A549 (cell line): ENCODE results near the gene XIAP. TPM values are rescaled to one million over a fixed set of nuclear protein-coding genes. Genes with fewer than 3 reads are reported as not detected.

Source experiments
- ATAC-seq, 2 experiments: fragments of 200-7000 bp in 1 of 2; fragments of >200 bp in 1 of 2; cut with Nextera tagmentation in 1 of 2; cut with Tn5 transposase in 1 of 2; 3 replicates each; pipeline versions ENCODE4 v1.8.0 to v1.9.1; 2018 to 2020; ENCODE audit warnings: mild to moderate bottlenecking in 1 of 2, moderate library complexity in 1 of 2
- CTCF ChIA-PET: fragments of 300-600 bp; sonication (Branson Sonifier 250); formaldehyde crosslinking; extraction: SDS; loops from one replicate; lab custom pipeline; 2021; ENCODE audit warnings: antibody characterized with exemption, inconsistent platforms; lab: Yijun Ruan, JAX
- POLR2A ChIA-PET: fragments of 350-600 bp; formaldehyde crosslinking; extraction: SDS; loops from one replicate; lab custom pipeline; 2021; ENCODE audit warnings: antibody characterized with exemption, inconsistent platforms; lab: Yijun Ruan, JAX
- DNase-seq, 2 experiments: peaks; one replicate each; pipeline versions ENCODE4 v3.0.0 to v3.0.0-alpha.2; 2011 to 2016; ENCODE audit warnings: low read depth in 1 of 2, low spot score in 1 of 2
- FAIRE-seq: peaks from 2 replicates; lab custom pipeline; 2011; peaks lifted over from hg19 to GRCh38; lab: Jason Lieb, UNC
- H3K27ac ChIP-seq, 2 experiments: fragments of >200 bp; sonication (Bioruptor Twin); formaldehyde crosslinking; 3 replicates each; pipeline ENCODE4 v1.5.1; 2016 to 2017
- H3K4me1 ChIP-seq: fragments of >200 bp; sonication (Bioruptor Twin); formaldehyde crosslinking; 3 replicates; pipeline ENCODE4 v1.6.1; 2016
- H3K4me2 ChIP-seq: fragments of >200 bp; sonication (Bioruptor Twin); formaldehyde crosslinking; 3 replicates; pipeline ENCODE4 v1.6.1; 2016
- H3K4me3 ChIP-seq: fragments of >200 bp; sonication (Bioruptor Twin); formaldehyde crosslinking; 3 replicates; pipeline ENCODE4 v1.5.1; 2016
- H3K9me3 ChIP-seq: fragments of >200 bp; sonication (Bioruptor Twin); formaldehyde crosslinking; 3 replicates; pipeline ENCODE4 v1.6.1; 2016
- CBX2 ChIP-seq: fragments of 200-600 bp; sonication (generic); IDR thresholded peaks from 2 replicates; pipeline ENCODE4 v1.6.1; 2016; ENCODE audit warnings: low read depth, mild to moderate bottlenecking, borderline replicate concordance
- ELK1 ChIP-seq: fragments of 150-350 bp; IDR thresholded peaks from 2 replicates; pipeline ENCODE4 v1.6.1; 2014; ENCODE audit warnings: low read depth, mild to moderate bottlenecking, low read length
- FOSL2 ChIP-seq, 2 experiments: fragments of 450-650 bp in 1 of 2; fragments of >200 bp in 1 of 2; sonication (Bioruptor Twin) in 1 of 2; formaldehyde crosslinking; IDR thresholded peaks; 2 replicates each; pipeline versions ENCODE4 v1.5.0 to v1.6.1; 2016 to 2020; ENCODE audit warnings: mild to moderate bottlenecking in 1 of 2, moderate library complexity in 1 of 2
- JUN ChIP-seq, 2 experiments: fragments of >200 bp; sonication (Bioruptor Twin); formaldehyde crosslinking; IDR thresholded peaks; 2 replicates in 1 of 2; 3 replicates in 1 of 2; pipeline ENCODE4 v1.6.1; 2016 to 2017
- MAFK ChIP-seq: fragments of 450-650 bp; IDR thresholded peaks from 2 replicates; pipeline ENCODE4 v1.6.1; 2014; ENCODE audit not compliant: partially characterized antibody
- MAX ChIP-seq: IDR thresholded peaks from 2 replicates; pipeline ENCODE4 v1.6.1; 2012
- MYC ChIP-seq: IDR thresholded peaks from 2 replicates; pipeline ENCODE4 v1.6.1; 2012; ENCODE audit warnings: mild to moderate bottlenecking, inconsistent platforms, low read length, improper control_type of control experiment, borderline replicate concordance
- PHF8 ChIP-seq: fragments of 200-600 bp; sonication (generic); IDR thresholded peaks from 2 replicates; pipeline ENCODE4 v1.6.1; 2016; ENCODE audit warnings: low read depth, mild to moderate bottlenecking, antibody characterized with exemption, moderate library complexity, borderline replicate concordance
- POLR2AphosphoS2 ChIP-seq: conservative IDR thresholded peaks from 2 replicates; pipeline ENCODE4 v1.6.1; 2012; ENCODE audit warnings: low read length, improper control_type of control experiment, inconsistent platforms
- TP53 ChIP-seq: fragments of 250-450 bp; sonication (Bioruptor Pico); IDR thresholded peaks from 2 replicates; pipeline ENCODE4 v1.5.0; 2021; ENCODE audit warnings: mild to moderate bottlenecking, moderate library complexity
- WGBS: methylation state at CpG from one replicate; pipeline ENCODE4 v1.1.6; 2017; ENCODE audit errors: missing lambda C conversion rate; 5-methylcytosine and 5-hydroxymethylcytosine counted together
- polyA plus RNA-seq, 4 experiments: library from polyadenylated mRNA; depleted of rRNA in 3 of 4; stranded (reverse); fragments of >200 nt; fragmentation: RNase III in 1 of 4; extraction: RNeasy Plus Mini Kit Qiagen cat#74134 plus additional on column Dnase treatment in 1 of 4; gene quantifications; 2 replicates in 3 of 4; 3 replicates in 1 of 4; pipeline ENCODE4 v1.2.3, GENCODE V29; 2011 to 2017
- small RNA-seq, 6 experiments: library from RNA; depleted of rRNA; stranded (forward); fragments of <200 nt; gene quantifications; one replicate each; pipeline ENCODE3, GENCODE V24; 2012

XIAP gene
- polyA plus RNA-seq, 2 of the 4 experiments (the other 2 are of a cell fraction): 42.9 to 44.1 TPM

- peak; percentile 47; the same call in 1 of the 2 replicates for TF ChIP-seq PHF8
- peak; percentile 29; the same call in 1 of the 2 replicates for TF ChIP-seq MYC
Observed at GRCh38 chrX:123961268-123962005, 101.6 kb downstream of the XIAP start, which contains the start of gene STAG2 (continued).

- peak in 1 of 2 experiments; percentile 39 for DNase-seq
- H3K4me2 ChIP-seq: peak overlapping the region; percentile 91
- ChIA-PET POLR2A (interaction anchor here (0.6 to 1.3 kb wide), 5 partner anchors 9 to 169 kb away, joined by 3 to 6 read pairs (median 4); partner anchors contain the start of gene XIAP), CTCF (interaction anchor here (0.7 to 1.0 kb wide), 2 partner anchors 9 to 56 kb away, joined by 3 to 4 read pairs; no protein-coding TSS in a partner anchor)
- WGBS: 1% methylated on average over 22 of the region's 23 CpGs
- H3K9me3 ChIP-seq: no peaks in the 10 kb centered on the region
- FAIRE-seq: no peak
- peak; percentile 3 to 14; a peak in 3 of 6 replicates for ATAC-seq
- peak overlapping the region; percentile 94 for H3K4me3 ChIP-seq
- peaks cover 24% of the 10 kb centered on the region for H3K4me1 ChIP-seq
- no peak for TF ChIP-seq POLR2AphosphoS2
- H3K27ac ChIP-seq: peak overlapping the region; percentile 100
Observed at GRCh38 chrX:123962006-123962467, 102.2 kb downstream of the XIAP start.

- H3K4me2 ChIP-seq: peak overlapping the region; percentile 91
- FAIRE-seq: peak; percentile 49
- H3K27ac ChIP-seq: peak overlapping the region; percentile 100
- no peaks in the 10 kb centered on the region for H3K9me3 ChIP-seq
- WGBS: under 1% methylated on average over 22 of the region's 22 CpGs
- ChIA-PET POLR2A (interaction anchor here (0.6 to 1.3 kb wide), 5 partner anchors 10 to 320 kb away, joined by 3 to 5 read pairs (median 3); partner anchors contain the start of gene XIAP), CTCF (interaction anchor here (1.0 to 1.2 kb wide), 3 partner anchors 8 to 14 kb away, joined by 3 to 5 read pairs (median 3); no protein-coding TSS in a partner anchor)
- peak overlapping the region; percentile 94 for H3K4me3 ChIP-seq
- ATAC-seq: peak; percentile 73 to 77
- no peak for TF ChIP-seq ELK1
- peak; percentile 90 for TF ChIP-seq MAFK
- TF ChIP-seq FOSL2 (IDR thresholded peaks at IDR 0.05): no peak
- TF ChIP-seq FOSL2 (CRISPR knock-in tag; IDR thresholded peaks at IDR 0.05): peak; percentile 39; the same call in 1 of the 2 replicates
- TF ChIP-seq MAX: peak; percentile 54
- peak; percentile 40 to 58; a peak in 3 of 5 replicates for TF ChIP-seq JUN (IDR thresholded peaks at IDR 0.05)
- TF ChIP-seq TP53 (CRISPR knock-in tag): peak; percentile 81
- TF ChIP-seq CBX2: no peak
- H3K4me1 ChIP-seq: peaks cover 20% of the 10 kb centered on the region
- peak; percentile 83 to 94 for DNase-seq
Observed at GRCh38 chrX:123962794-123963373, 103.0 kb downstream of the XIAP start.

Small RNAs within 50 kb of the gene (small RNA-seq; reads per million reads assigned to genes)
- gene RF00019 (0 reads per million in 6 experiments), gene RN7SL190P (0 reads per million in 6 experiments), gene RNU6-122P (0 reads per million in 6 experiments)

Other genes with a start within 250 kb of the XIAP start
- 119 and 155 TPM in 2 replicates for gene THOC2, start 127.0 kb upstream of the XIAP start, polyA plus RNA-seq (2011; rRNA removed)
- 54.4 to 62.0 TPM (median 61.8 TPM) in 3 replicates for gene THOC2, start 127.0 kb upstream of the XIAP start, polyA plus RNA-seq (2017; fragmentation: RNase III; extraction: RNeasy Plus Mini Kit Qiagen cat#74134 plus additional on column Dnase treatment)
- 67.3 and 92.8 TPM in 2 replicates for gene STAG2, start 101.7 kb downstream of the XIAP start, polyA plus RNA-seq (2011; rRNA removed)
- 45.5 to 49.5 TPM (median 46.2 TPM) in 3 replicates for gene STAG2, start 101.7 kb downstream of the XIAP start, polyA plus RNA-seq (2017; fragmentation: RNase III; extraction: RNeasy Plus Mini Kit Qiagen cat#74134 plus additional on column Dnase treatment)